ENCODE data around the gene ACTL7A.
"Not testable (repeated sequence)": the region's sequence is repeated elsewhere in the genome, so short reads cannot be mapped to it uniquely, and the experiment has no call there.

The ACTL7A gene

GRCh38 chr9:108880738-108881316, 18.8 kb downstream of the ACTL7A start:
- no peak for DNase-seq

DNA sequence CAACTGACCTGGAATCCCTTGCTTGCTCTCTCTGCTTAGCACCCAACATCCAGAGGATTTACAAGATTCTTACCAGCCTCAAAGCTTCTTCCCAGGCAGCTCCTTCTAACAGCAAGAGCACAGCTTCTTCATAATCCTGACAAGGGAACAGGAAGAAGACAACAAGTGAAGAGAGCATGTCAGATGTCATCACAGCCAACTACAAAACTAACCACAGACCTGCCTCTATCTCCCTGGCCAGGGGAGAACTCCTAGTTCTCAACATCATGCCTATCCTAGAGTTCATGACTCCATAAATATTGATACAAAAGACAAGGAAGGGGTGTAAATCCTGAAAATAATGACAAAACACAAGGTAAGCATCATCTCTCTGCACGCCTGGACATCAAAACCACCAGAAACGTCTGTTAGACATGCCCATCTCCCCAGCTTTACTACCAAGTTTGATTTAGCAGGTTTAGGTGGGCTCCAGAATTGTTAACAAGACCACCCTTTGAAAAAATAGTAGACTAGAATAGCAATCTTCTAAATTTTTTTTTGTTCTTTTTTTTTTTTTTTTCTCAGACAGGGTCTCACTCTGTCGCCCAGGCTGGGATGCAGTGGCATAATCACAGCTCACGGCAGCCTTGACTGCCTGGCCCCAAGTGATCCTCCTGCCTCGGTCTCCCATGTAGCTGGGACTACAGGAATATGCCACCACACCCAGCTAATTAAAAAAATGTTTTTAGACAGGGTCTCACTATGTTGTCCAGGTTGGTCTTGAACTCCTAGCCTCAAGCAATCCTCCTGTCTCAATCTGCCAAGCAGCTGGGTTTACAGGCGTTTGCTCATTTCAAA, 20.2 kb downstream of the ACTL7A start:
- DNase-seq: no peak

GRCh38 chr9:108883085-108883484, 21.0 kb downstream of the ACTL7A start:
- DNase-seq: no peak

DNA sequence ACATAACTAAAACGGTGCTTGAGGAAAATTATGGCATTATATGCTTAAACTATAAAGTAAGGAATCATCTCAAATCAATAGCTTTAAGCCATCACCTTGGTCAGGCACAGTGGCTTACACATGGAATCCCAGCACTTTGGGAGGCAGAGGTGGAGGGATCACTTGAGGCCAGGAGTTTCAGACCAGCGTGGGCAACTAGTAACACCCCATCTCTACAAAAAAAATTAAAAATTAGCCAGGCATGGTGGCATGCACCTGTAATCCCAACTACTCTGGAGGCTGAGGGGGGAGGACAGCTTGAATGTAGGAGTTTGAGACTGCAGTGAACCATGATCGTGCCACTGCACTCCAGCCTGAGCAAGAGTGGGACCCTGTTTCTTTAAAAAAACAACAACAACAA, 22.6 kb downstream of the ACTL7A start:
- no peak for DNase-seq

- peak; percentile 97 for DNase-seq
Observed at GRCh38 chr9:108885643-108886348, 23.7 kb downstream of the ACTL7A start.

DNA sequence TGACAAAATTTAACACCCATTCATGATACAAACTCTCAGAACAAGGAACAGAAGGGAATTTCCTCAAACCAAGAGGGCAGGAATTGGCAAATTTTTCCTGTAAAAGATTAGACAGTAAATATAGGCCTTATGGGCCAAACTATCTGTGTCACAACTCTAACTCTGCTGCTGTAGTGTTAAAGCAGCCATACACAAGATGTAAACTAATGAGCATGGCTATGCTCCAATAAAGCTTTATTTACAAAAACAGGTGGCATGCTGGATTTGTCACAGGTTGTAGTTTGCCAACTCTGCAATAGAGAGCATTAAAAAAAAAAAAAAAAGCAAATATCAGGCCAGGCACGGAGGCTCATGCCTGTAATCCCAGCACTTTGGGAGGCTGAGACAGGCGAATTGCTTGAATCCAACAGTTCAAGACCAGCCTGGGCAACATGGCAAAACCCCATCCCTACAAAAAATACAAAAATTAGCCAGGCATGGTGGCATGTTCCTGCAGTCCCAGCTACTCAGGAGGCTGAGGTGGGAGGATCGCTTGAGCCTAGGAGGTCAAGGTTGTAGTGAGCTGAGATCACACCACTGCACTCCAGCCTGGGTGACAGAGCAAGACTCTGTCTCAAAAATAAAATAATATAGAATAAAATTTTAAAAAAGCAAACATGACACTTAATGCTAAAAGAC, 24.7 kb downstream of the ACTL7A start:
- DNase-seq: peak; percentile 41

DNA sequence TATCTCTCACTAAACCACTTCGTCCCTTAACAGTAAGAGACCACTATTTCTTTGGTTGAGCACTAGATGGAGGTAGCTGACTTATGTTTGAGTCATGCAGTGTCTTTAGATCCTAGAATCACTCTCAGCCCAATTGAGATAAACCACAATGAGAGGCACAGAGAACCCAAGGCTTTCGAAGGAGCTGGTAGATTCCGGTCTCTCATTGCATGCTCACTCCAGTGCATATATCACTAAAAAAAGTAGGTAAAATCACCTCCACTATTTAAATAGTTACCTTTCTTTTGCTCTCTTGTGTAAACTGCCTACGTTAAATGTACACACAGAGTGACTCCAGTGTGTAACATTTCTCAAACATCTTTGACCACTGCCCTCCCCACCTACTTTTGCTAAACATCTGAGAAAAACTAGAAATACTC, 27.6 kb downstream of the ACTL7A start:
- DNase-seq: peak; percentile 11

DNA sequence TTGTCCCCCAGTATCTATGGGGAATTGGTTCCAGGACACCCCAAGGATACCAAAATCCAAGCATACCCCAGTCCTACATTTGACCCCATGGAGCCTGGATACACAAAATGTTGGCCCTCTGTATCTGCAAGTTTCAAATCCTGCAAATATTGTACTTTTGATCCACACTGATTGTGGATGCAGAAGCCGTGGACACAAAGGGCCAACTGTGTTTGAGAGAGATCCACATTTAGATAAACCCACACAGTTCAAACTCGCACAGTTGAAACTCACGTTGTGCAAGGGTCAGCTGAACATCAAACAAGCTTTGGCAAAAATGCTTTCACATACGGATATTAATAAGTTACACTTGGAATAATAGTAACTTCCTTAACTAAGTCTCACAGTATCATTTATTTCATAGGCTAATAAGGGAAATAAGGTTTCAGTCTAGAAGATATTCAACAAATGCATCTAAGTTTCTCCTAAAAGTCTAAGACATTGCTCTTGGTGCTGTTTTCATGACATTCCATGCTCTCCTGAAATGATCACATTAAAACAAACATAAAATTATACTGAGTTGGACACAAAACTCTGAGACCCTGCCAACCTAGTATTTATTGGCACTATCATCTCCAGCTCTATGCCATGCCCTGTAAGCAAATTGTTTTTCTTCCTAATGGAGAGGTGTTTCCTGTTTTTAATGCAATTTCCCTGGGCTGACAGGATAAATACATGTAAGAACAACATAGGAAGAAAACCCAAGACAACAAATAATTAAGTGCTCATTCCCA, 32.3 kb downstream of the ACTL7A start:
- DNase-seq: no peak

DNA sequence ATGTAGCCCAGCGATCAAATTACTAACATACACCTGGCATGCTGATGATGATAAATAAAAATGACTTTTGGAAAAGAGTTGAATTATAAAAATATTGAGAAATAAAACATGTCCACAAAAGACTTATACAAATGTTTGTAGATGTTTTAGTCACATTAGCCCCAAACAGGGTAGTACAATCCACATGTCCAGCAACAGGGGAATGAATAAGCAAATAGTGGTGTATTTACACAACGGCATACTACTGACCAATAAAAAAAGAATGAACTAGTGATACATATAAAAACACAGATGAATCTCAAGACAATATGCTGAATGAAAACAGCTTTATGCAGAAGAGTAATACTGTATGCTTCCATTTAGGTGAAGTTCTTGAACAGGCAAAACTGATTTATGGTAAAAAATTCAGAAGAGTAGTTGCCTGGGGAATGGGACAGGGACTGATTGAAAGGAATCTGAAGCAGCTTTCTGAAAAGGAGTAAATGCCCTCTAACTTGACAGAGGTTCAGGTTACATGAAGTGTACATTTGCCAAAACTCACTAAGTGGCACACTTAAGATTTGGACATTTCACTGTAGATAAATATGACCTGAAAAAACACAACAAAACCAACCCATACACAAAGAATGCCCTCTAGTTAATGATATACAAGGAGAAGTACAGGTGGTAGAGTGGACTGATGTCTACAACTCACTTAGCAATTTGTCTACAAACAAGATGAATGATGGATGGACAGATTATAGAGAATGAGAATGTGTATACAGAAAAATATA, 35.4 kb downstream of the ACTL7A start:
- no peak for DNase-seq

DNA sequence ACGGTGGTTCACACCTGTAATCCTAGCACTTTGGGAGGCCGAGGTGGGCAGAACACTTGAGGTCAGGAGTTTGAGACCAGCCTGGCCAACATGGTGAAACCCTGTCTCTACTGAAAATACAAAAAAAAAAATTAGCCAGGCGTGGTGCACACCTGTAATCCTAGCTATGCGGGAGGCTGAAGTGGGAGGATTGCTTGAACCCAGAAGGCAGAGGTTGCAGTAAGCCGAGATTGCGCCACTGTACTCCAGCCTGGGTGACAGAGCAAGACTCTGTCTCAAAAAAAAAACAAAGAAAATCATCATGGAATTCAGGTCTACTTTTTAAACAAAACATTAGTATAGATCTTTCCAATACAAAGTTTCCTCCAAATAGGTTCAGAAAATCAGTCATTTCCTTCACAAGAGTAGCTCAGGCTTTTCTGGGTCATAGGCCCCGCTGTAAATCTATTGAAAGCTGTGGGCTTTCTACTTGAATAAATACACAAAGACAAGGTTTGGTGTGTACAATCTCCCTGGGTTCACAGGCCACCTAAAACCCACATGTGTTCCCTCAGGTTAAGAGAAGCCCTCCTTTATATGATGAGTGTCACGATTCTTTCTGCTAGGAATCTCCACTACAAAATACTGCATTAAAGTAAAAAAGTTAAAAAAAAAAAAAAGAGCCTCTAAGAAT, 37.1 kb downstream of the ACTL7A start:
- DNase-seq: not testable (repeated sequence)

DNA sequence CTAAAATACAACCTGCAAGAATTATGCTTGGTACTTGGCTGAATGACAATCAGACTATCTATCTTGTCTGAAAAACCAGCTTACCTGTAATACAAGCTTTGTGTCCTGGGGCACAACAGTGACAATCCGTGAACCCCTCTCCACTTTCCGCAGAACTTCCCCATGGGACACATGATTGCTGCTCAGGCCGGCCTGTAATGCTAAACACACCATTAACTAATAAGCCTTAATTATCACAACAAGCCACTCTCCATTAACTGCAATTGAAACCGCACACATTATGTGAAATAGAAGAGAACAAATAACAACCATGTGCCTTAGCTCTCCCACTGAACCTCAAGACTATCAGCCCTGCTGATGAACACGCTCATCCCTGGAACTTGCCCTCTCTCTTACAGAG, 38.1 kb downstream of the ACTL7A start:
- DNase-seq: peak; percentile 81

DNA sequence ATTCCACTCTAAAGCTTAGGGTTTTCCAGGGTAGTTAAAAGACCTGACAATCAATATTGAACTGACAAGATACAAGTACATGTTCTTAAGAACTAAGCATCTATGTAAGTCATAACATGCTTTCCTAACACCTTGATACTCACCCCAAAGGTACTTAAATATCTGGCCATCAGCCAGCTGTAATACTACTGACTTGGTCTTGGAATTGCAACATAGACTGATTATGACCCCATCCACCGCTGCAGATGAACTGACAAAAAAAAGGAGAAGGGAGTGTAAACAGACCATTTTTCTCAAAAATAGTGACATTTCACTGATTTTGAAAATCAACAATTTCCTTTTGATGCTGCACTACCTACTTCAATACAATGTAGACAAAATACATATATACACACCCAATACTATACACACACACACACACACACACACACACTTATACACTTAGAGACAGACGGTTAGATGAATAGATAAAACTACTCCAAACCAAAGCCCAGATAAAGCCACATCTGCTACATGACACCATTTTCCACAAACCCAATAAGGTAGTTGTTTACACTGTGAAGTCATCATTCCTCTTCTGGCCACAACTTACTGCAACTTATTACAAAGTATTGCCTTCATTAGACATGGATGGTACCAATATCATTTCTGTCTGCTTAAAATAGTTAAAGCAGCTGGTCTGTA, 41.5 kb downstream of the ACTL7A start:
- peak; percentile 30 for DNase-seq

DNA sequence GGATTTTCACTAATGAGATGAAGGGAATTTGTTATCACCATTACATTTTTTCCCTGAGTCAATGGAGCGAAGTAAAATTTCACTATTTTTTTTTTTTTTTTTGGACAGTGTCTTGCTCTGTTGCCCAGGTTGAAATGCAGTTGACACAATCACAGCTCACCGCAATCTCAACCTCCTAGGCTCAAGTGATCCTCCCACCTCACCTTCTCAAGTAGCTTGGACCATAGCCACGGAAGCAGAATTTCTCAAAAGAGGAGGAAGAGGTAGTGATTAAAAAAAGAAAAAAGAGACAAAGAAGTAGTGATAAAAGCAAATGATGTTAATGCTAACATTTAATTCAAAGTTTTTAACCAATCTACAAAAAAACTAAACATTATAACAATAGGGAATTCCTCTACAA, 42.1 kb downstream of the ACTL7A start:
- DNase-seq: no peak

- peak; percentile 36 for DNase-seq
Observed at GRCh38 chr9:108905494-108905893, 43.4 kb downstream of the ACTL7A start.

DNA sequence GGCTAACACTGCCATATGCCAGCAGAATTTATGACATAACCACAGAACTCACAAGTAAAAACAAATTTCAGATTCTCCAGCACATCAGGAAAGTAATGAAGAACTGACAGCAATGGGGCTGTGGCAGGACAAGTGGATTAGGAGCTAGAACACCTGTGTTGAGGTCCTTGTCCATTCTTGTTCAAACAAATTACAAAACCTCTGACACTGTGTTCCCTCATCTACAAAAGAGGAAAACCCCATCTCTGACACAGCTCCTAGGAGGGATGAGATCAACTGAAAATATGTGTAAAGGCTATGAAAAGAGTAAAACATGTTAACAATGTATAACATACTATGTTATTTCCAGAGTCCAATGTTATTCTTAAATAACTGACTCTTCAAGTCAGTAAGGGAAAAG, 48.3 kb downstream of the ACTL7A start:
- no peak for DNase-seq

DNA sequence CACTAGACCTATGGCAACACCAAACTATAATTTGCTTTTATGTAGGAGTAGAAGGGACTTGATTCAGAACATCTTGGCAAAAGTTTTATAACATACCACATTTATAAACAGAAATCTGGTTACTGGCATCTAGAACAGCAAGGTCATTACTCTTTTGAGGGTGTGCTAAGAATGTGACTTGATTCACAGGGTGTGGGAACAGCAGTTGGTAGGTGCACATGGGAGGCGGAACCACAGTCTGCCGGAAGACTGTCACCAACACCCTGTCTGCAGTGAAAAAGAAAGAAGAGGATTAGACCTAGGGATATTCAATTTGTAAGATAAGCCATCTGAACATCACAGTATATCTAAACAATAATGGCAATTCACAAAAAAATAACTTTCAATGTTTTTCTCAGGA, 48.8 kb downstream of the ACTL7A start:
- no peak for DNase-seq

- no peak for DNase-seq
Observed at GRCh38 chr9:108911820-108912219, 49.8 kb downstream of the ACTL7A start.
